Loucy (cell line): Measurements from ENCODE around the gene BBS4.

Experiments
- EZH2phosphoT487 ChIP-seq: fragments of 200-600 bp; IDR thresholded peaks from 2 replicates; pipeline ENCODE4 v1.6.1; 2018; ENCODE audit warnings: antibody characterized with exemption, mild to moderate bottlenecking, moderate library complexity, borderline replicate concordance
- TF ChIP-seq, protein P1 (sequence below): fragments of 200-600 bp; sonication (generic); conservative IDR thresholded peaks from 2 replicates; pipeline ENCODE4 v1.5.1; 2014; ENCODE audit warnings: mild to moderate bottlenecking, antibody characterized with exemption, low read length

DNA sequence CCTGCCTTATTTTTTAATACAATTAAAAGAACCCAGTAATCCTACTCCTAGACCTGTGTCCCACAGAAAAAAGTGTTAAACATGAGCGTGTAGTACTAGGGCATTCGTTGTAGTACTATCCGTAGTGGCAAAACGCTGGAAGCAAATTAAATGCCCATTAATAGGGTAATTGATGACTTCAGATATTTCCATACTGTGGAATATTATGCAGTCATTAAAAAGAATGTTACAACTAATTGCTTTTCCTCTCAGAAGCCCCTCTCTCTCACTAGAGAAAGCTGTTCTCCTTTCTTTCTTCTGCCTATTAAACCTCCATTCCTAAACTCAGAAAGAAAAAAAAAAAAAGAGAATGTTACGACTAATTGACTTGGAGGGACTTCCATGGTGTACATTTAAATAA, 2.7 kb downstream of the BBS4 start:
- TF ChIP-seq, protein P1, sequence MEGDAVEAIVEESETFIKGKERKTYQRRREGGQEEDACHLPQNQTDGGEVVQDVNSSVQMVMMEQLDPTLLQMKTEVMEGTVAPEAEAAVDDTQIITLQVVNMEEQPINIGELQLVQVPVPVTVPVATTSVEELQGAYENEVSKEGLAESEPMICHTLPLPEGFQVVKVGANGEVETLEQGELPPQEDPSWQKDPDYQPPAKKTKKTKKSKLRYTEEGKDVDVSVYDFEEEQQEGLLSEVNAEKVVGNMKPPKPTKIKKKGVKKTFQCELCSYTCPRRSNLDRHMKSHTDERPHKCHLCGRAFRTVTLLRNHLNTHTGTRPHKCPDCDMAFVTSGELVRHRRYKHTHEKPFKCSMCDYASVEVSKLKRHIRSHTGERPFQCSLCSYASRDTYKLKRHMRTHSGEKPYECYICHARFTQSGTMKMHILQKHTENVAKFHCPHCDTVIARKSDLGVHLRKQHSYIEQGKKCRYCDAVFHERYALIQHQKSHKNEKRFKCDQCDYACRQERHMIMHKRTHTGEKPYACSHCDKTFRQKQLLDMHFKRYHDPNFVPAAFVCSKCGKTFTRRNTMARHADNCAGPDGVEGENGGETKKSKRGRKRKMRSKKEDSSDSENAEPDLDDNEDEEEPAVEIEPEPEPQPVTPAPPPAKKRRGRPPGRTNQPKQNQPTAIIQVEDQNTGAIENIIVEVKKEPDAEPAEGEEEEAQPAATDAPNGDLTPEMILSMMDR: no peak
- TF ChIP-seq EZH2phosphoT487: no peak
